IPS-18c (cell line): ENCODE results near the gene MATN4.

Experiments
- H3K4me3 ChIP-seq: 2 replicates; pipeline ENCODE4 v1.7.0; 2013; ENCODE audit warnings: low read depth, mild to moderate bottlenecking, low read length, moderate library complexity; ENCODE audit not compliant: insufficient read depth
- H3K9me3 ChIP-seq: one replicate; pipeline ENCODE4 v1.6.1; 2013; ENCODE audit warnings: mild to moderate bottlenecking, low read length, moderate library complexity; ENCODE audit not compliant: control insufficient read depth, insufficient read depth

Gene MATN4

DNA sequence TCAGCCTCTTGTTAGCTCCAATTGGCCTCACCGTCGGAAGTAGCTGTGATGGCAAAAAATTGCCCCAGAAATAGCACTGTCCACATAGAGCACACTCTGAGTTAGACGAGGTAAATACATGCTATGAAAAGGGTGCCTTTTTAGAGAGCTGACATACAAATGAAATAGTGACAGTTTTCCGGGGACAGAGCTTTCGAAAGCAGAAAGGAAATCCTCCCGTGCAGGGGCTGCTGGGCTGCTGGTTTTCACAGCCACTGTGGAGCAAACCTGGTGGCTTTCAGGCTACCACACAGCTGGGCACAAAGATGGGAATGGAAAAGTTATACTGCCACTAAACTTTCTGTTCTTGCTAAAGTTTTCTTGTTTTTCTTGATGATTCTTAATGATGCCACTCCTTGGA, 62.0 kb downstream of the MATN4 start:
- no peaks in the 10 kb centered on the region for H3K9me3 ChIP-seq
- H3K4me3 ChIP-seq, result no peak overlapping the region
